GM21717 (cell line): Measurements from ENCODE around the gene ETV1.

Source experiments
- ATAC-seq: cut with Tn5 transposase; IDR thresholded peaks from one replicate; pipeline ENCODE4 v1.9.1; 2021; ENCODE audit warnings: mild to moderate bottlenecking, moderate library complexity; ENCODE audit not compliant: unreplicated experiment

Gene ETV1

DNA sequence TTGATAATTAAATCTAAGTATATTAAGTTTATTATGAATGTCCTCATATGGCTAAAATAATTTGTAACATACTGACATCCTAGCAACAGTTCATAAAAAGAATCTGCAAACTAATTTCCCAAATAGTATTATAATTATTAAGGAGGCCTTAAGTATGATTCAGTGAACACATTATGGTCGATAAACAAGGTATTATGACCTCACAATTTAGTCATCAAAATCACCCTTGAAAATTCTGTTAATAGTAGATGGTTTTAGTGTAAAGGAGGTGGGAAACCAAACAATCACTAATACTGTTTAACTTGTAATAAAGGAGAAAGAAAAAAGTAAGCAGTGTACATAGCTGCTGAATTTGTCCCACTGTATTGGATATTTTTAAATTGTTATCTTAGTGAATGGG lies 2.1 kb downstream of the ETV1 start:
- ATAC-seq: no peak

DNA sequence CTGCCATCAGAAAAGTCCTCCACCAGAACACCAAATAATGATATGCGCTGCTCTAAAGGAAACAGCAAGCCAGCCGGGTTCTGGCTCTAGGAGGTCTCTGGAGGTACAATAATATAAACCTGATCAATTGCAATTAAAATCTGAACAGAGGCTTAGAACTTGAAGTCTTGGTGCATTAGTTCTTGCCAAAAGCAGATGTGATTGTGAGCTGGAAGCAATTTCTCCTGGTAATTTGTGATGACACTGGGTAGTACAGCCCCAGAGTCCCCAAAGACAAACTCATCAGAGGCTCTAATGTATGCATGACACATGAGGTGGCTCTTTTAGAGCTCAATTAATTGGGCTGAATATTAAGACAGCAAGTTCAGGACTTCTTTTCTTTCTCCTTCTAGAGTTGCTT lies 3.3 kb downstream of the ETV1 start:
- no peak for ATAC-seq

DNA sequence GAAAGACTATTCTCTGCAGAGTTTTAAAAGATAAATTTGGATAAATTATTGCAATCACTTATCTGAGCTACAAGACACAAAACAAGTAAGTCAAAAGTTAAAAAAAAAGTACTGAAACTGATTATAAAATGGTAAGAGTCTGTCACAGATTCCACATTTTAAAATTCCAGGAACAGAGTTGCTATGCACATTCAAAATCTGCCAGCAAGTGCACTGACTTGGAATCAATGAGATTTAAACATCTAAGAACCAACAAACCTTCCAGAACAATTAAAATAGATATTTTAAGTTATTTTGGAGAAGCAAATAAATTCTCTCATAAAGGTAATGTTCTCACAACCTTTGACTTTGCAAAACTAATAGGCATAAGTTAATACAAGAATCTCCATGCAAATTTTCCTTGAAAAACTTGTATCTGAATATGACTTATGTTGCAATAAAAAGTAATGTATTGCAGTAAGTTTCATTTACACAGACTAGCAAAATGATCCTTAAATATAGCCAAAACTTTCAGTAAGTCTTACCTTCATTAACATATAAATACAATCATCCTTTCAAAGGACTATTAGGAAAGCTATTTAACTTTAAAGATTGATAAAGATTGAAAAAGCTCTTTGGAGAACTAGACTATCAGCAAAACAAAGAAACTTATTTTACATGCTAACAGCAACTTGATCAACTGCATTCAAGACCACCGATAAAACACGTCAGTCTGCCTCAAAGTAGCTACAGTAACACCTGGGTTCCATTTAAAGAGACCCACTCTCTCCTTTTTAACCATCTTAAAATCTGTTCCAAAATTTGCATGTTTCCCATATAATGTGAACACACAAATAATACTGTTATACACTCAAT lies 4.4 kb downstream of the ETV1 start:
- ATAC-seq: no peak

DNA sequence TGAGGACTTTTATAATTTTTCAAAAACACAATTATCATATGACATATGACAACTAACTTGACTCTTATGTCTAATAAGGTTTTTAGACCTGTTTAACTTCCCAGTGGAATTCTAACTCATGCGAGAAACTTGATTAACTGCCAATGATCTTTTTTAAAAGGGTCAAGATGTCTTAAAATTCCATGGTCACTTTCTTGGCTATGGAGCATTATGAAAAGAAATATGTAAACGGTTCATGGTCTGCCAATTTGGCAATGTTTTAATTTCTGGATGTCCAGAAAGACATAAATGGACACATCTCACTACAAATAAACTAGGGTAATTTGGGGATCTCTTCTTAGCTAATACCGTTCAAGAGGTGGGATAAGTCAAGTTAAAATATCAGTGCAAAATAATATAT lies 5.4 kb downstream of the ETV1 start:
- no peak for ATAC-seq

DNA sequence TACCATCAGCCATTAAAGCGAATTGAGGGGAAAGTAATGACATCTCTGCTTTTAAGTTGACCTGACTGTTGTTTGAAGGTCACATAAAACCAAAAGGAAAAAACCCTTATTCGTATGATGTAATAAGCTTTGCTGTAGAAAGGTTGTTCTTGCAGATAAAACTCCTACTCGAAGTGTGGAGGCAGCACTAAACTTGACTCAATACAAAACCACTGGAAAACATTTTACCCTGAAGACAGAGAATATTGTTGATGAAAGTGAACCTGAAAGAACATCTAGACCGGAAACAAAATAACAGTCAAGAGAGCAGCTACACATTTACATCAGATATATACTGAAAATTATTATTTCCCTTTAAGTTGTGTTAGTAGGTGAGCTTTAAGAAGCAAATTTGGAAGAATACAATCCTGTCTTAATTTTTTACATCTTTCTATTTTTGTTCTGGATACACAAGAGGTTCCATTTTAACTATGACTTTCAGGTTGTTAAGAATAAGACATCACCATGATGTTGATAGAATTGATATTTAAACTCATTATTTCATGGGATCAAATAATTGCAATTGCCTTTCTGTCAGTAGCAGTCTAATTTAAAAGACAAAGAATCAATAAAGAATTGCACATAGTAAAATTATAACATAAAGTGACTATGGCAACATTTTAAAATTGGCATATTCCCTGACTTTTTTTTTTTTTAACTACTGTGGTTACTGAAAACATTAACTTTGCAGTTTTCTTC lies 6.4 kb downstream of the ETV1 start:
- ATAC-seq: no peak

DNA sequence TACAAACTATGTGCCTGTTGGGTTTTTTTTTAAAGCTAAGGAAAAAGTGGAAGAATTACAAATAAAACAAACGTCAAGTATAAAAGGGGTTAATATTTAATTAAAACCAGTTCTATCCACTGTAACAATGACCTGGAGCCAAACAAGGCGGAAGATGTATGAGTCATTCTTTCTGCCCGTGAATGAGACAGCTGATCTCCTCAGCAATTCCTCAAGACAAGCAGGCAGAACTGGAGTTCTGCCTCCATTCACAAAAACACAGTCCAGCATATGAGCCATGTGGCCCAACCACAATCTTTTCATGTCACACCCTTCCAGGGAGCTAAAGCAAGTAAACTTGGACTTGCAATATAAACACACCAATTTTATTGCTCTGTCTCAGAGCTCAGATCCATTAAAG lies 8.4 kb downstream of the ETV1 start:
- no peak for ATAC-seq

DNA sequence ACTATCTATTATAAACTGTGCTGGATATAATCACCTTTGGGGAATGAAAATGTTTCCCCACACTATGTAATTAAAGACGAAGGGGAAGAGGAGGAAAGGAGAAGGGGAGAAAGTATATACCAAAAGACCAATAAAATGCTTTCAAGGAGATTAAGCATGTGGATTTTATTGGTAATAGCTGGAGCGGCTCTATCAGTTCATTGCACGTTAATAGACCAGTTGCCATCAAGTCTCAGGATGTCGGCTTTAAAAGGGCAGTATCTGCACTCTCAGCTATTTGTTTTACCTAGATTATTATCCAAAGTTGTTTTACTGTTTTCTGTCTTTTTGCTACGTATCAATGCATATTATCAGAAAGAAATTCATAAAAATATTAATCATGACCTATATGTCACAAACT lies 9.0 kb downstream of the ETV1 start:
- no peak for ATAC-seq

DNA sequence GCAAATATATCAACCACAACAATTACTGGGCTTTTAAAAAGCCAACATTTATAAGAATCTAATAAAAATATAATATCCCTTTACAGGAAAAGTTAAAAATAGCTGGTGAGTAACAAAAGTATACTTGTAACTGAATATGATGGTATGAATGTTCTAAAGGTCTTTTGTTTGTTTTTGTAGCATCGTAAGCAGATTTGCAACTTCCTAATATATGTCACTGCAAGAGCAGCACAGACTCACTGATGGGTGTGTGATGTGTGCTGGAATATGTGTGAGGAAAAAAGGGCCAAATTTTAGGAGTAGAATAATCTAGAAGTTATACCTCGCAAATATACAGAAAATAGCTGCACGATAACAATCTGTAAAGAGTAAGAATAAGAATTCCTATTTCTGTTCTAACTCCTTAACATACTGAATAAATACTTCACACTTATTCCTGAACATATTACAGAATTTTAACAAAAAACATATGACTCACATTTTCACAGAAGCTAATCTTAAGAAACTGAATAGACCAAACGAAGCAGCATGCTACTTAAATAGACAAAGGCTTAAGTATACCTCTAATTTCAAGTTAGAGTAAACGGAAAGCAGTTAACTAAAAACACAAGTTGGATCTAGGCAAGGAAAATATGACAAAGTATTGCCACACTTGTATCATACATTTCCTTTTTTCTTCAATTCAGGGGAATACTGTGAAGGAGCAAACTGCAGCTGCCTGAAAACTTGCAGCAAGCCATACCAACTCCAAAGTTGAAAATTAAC lies 9.6 kb downstream of the ETV1 start:
- ATAC-seq: no peak

DNA sequence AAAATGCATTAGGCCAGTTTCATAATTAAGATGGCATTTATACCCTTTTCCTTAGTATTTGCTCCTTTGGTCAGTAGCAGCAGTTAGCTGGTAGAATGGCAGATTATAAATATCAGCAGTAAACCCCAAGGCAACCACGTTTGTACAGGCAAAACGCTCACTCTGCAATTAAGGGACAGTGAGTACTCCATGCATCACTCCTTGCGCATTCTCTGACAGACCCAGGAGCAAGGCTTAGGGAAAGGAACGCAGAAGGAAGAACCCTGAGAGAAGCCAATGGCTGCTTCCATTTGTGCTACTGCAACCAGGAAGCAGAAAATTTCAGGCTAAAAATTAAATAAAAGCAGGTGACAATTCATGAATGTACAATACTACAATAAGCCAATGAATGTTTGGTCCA lies 12.9 kb downstream of the ETV1 start:
- ATAC-seq: no peak

DNA sequence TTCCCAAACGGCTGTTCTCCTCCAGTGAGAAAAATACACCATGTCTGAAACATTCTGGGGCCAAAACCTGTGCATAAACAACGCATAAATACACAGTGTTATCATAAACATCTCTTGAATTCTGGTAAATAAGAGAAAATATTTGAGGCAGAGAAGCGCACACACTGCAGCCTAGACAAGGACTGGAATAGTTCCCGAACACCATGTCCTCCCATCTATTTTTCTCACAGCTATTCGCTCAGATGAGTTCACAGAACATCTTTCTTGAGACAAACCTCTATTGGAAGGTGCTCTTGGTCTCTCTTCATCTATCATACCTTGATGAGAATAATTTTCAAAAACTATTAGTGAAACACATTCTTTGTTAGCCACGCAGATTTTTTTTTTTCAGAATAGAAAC lies 24.4 kb downstream of the ETV1 start:
- ATAC-seq: no peak

DNA sequence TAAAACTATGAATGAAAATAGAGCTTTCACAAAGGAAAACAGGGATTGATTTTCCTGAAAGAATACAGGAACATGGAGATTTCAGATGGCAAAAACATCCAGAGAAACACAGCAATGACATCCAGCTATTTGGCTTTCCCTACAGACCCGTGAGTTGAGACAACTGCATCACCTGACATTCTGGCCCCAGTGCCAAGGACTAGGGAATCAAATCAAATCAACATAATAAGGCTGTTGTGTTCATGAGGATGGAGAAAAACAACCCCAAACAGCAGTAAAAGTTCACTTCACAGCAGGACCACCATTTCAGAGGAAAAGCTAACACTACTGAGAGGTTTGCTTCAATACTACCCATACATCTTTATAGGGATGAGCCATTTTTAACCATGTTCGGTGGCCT lies 25.5 kb downstream of the ETV1 start:
- no peak for ATAC-seq

DNA sequence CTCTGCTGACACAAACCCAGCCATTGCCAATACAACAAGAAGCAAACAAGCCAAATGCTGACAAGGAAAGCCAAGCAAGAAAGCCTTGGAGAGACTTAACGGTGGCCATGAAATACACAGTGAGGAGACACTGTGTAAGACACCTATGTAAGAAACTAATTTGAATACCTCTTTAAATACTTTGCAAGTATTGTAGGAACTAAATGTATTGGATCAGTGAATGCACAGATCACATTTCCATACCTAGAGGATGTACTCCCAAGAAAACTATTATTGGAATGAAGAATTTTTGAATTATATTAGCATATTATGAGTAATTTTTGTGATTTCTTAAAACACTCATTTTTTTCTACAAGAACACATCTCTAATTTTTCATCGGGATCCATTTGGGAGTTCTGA lies 34.0 kb downstream of the ETV1 start:
- no peak for ATAC-seq

DNA sequence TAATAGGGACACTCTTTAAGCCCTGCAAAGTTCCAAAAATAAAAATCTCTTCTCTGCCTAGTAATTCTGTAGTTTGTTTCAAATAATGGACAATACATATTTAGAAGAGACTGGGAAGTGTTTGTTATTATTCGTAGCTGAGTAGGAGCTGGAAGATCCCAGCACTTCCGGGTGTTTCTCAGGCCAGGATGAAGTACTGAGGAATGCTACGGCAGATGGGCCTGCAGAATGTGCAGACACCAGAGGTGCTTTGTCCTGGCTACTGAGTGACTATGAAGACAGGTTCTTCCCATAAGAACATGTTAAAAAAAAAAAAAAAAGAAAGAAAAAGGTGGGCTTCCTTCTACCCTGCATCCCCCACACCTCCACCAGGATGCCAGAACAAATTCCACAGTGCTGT lies 36.1 kb downstream of the ETV1 start:
- no peak for ATAC-seq

DNA sequence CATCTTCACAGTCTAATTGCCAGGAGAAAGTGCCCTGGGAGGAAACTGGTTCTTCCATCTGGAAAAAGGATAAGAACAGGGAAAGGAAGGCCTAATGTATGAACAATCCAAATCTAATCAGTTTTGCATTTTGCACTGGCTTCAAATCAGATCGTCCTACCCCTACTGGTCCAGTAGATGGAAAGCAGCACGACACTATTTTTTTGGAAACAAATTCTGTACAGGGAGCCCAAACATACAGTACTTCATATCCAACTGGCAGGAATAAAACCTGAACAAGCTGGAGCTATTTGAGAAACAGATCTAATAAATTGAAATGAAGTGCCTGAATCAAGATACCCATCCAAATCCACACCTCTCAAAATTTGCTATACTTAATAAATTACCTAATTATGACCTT lies 36.5 kb downstream of the ETV1 start:
- ATAC-seq: no peak

DNA sequence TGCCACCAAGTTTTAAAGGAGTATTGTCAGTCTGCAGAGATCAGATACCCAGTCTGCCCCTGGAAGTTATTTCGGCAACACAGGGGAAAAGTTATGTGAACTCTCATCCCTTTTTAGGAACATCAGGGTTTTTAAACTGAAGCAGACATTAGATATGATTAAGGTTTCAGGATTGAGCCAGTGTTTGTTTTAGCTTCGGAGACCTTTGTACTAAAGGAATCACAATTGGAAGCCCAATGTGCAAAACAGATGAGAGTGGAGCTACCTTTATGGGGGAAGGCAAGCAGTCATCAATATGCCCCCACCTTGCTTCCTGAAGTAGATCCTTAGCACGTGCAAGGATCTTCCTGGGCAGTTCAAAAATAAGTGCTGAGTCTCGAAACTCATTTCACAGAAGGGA lies 39.5 kb downstream of the ETV1 start:
- no peak for ATAC-seq

DNA sequence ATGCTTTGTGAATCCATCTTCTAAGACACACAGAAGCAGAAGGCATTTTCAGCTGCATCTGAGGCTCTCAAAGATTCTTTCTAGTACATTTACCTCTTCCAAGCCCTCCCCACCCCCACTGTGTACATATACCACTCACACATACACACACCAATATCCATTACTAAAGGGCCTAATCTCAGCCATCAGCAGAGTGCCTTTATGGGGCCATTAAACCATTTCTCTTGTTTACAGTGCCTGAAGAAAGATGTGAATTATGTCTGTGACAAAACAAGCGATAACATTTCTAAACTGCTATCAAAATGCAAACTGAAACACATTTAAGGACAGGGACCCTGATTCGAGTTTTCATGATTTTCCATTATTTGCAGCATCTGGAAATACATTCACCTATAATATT lies 40.0 kb downstream of the ETV1 start:
- ATAC-seq: no peak

DNA sequence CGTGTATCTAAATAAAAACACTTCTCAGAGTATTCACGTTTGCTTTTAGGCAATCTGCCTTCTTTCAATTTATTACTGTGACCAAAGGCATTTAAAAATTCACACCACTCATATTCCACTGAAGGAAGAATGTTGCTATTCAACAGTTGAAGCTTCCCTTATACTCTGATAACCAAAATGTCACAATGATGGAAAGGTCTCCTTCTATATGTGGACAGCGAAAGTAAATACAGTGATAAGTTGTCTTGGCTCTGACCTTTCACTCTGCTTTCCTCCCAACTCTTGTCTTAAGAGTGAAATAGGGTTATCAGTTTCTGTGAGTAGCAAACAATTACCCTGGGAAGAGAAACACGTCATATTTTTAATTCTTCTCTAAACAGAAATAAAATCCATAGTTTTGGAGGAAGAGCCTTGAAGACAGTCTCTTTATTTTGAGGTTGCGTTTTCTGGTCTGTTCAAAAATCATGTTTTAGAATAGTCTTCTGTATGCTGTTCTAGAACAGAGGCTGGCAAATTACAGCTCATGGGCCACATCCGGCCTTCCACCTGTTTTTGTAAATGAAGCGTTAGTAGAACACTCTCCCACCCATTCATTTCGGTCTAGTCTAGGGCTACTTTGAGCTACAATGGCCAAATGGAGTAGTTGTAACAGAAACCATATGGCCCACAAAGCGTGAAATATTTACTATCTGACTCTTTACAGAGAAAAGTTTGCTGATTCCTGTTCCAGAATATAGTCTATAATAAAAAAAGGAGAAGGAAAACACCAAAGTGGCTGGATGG lies 41.3 kb downstream of the ETV1 start:
- ATAC-seq: no peak

DNA sequence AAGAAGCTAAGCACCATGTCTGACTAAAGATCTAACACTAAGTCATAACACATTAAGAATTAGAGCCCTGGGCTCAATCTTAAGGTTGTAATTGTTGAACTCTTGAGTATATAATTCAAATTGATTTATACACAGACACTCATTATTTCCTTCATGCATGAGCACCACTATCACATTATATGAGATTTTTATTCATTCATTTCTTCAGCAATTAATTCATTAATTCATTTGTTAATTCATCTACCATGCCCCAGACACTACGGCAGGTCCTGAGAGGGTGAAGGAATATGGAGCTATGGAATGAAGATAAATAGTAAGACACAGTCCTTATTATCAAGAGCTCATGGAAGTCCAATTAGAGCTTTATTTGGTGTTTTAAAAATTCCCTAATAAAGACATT lies 41.9 kb downstream of the ETV1 start:
- ATAC-seq: no peak

DNA sequence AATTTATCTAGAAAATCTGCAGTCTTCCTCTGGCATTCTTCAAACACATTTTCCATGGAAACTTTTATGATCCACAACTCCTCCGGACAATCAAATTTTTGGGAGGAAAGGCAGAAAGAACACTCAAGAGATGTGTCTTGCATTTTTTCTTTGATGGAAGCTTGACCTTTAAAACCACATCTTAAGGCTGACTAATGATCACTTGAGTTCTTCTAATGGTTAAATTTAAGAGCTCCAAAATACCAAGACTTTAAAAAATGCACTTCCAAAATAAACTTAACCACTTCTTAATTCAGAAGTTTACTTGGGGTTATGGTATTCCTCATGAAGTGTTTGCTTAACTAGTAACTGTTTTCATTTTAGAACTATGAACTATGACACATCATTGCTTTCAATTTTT lies 43.3 kb downstream of the ETV1 start:
- no peak for ATAC-seq

DNA sequence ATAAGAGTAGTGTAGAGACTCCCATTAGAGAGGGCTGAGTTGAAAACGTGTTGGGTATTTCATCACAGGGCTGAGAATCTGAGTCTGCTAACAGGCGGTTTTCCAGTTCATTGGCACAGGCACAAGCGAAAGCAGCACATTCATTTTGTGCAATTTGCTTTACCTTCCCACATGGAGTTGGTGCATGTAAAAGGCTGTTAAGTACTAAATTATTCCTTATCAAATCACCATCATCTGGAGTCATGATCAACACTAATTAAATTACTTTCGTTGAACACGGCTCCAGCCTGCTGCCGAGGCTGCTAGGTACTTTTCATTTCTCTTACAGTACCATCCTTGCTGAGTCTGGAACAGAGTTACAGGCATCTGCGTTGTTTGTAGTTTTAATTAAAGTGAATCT lies 43.8 kb downstream of the ETV1 start:
- no peak for ATAC-seq

DNA sequence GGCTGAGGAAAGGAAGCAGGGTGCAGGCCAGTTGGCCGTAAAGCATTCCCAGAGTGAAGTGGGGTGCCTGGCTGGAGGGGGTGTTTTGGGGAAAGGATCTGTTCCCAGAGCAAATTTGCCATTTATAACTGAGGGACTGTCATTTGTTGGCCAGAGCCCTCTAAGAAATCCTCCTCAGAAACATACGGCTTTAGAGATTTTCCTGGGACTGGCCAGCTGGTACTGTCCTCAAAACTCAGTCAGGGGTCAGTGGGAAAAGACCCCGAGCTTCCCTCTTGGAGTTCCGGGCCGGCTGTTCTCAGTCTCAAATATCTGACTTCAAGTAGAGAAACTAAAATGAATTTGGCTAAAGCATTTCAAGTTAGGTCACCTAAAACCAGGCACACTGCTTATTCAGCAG lies 55.9 kb downstream of the ETV1 start:
- ATAC-seq: no peak
